VCaP (cell line): ENCODE results near the gene KRTAP4-2.

ENCODE experiments used
- H3K27ac ChIP-seq: fragments of 450-650 bp; 2 replicates; pipeline ENCODE4 v1.5.1; 2017
- CTCF ChIP-seq: fragments of 450-650 bp; conservative IDR thresholded peaks from 2 replicates; pipeline ENCODE4 v1.5.1; 2017; ENCODE audit warnings: mild to moderate bottlenecking, moderate library complexity

The KRTAP4-2 gene

GRCh38 chr17:41178843-41179616 lies 1.0 kb upstream of the KRTAP4-2 start:
- H3K27ac ChIP-seq, result no peak overlapping the region
- TF ChIP-seq CTCF, result no peak

- no peak overlapping the region for H3K27ac ChIP-seq
- no peak for TF ChIP-seq CTCF
These were observed 320 bp upstream of the KRTAP4-2 start for GRCh38 chr17:41178341-41178740.

GRCh38 chr17:41176744-41177387 lies 1.2 kb downstream of the KRTAP4-2 start:
- no peak for TF ChIP-seq CTCF
- no peak overlapping the region for H3K27ac ChIP-seq

- H3K27ac ChIP-seq, result no peak overlapping the region
- TF ChIP-seq CTCF, result no peak
These were observed 6.1 kb downstream of the KRTAP4-2 start for GRCh38 chr17:41171886-41172285.

GRCh38 chr17:41168121-41168520 lies 9.9 kb downstream of the KRTAP4-2 start, which contains the start of gene KRTAP4-3:
Gene KRTAP4-3, minus strand, starts transcription at chr17:41168221. Its CDS starts 49 bp downstream, at chr17:41168172.
- no peak for TF ChIP-seq CTCF

GRCh38 chr17:41167561-41167960 lies 10.5 kb downstream of the KRTAP4-2 start:
- TF ChIP-seq CTCF, result no peak

More at GRCh38 chr17:41168121-41168520, 9.9 kb downstream of the KRTAP4-2 start, which contains the start of gene KRTAP4-3:
- H3K27ac ChIP-seq, result no peak within 1 kb of the TSS

GRCh38 chr17:41163828-41164227 lies 14.2 kb downstream of the KRTAP4-2 start:
- H3K27ac ChIP-seq, result no peak overlapping the region
- no peak for TF ChIP-seq CTCF

More at GRCh38 chr17:41167561-41167960, 10.5 kb downstream of the KRTAP4-2 start:
- no peak overlapping the region for H3K27ac ChIP-seq
